ENCODE measurements around the gene PRTG.
"Not testable (repeated sequence)": the region's sequence is repeated elsewhere in the genome, so short reads cannot be mapped to it uniquely, and the experiment has no call there.

Gene PRTG

GRCh38 chr15:55742927-55743728, at the start of gene PRTG:
Gene PRTG, minus strand, starts transcription at chr15:55743152. Its CDS starts 221 bp downstream, at chr15:55742931.
- DNase-seq (ENCODE audit: extremely low read depth, low read depth), result no peak
- no peak for TF ChIP-seq CTCF (IDR thresholded peaks at IDR 0.05; ENCODE audit: low read depth, low read length, missing control alignments)
- H3K4me3 ChIP-seq (replicated peaks; ENCODE audit: low read depth, low read length), result peak within 1 kb of the TSS; percentile 58

- no peak for DNase-seq (ENCODE audit: extremely low read depth, low read depth)
- no peak overlapping the region for H3K4me3 ChIP-seq (replicated peaks; ENCODE audit: low read depth, low read length)
- no peak for TF ChIP-seq CTCF (IDR thresholded peaks at IDR 0.05; ENCODE audit: low read depth, low read length, missing control alignments)
These were observed 48.8 kb upstream of the PRTG start for GRCh38 chr15:55791551-55792400.

GRCh38 chr15:55789066-55789660, 46.2 kb upstream of the PRTG start:
- peak; percentile 74 for TF ChIP-seq CTCF (IDR thresholded peaks at IDR 0.05; ENCODE audit: low read depth, low read length, missing control alignments)
- no peak for DNase-seq (ENCODE audit: extremely low read depth, low read depth)
- H3K4me3 ChIP-seq (replicated peaks; ENCODE audit: low read depth, low read length), result no peak overlapping the region

- no peak overlapping the region for H3K4me3 ChIP-seq (replicated peaks; ENCODE audit: low read depth, low read length)
- no peak for TF ChIP-seq CTCF (IDR thresholded peaks at IDR 0.05; ENCODE audit: low read depth, low read length, missing control alignments)
- no peak for DNase-seq (ENCODE audit: extremely low read depth, low read depth)
These were observed 43.4 kb upstream of the PRTG start for GRCh38 chr15:55786341-55786740.

GRCh38 chr15:55785593-55785992, 42.6 kb upstream of the PRTG start:
- not testable (repeated sequence) for H3K4me3 ChIP-seq (replicated peaks; ENCODE audit: low read depth, low read length); DNase-seq (ENCODE audit: extremely low read depth, low read depth)

GRCh38 chr15:55784286-55784685, 41.3 kb upstream of the PRTG start:
- no peak for TF ChIP-seq CTCF (IDR thresholded peaks at IDR 0.05; ENCODE audit: low read depth, low read length, missing control alignments)
- DNase-seq (ENCODE audit: extremely low read depth, low read depth), result no peak
- H3K4me3 ChIP-seq (replicated peaks; ENCODE audit: low read depth, low read length), result no peak overlapping the region

- TF ChIP-seq CTCF (IDR thresholded peaks at IDR 0.05; ENCODE audit: low read depth, low read length, missing control alignments), result no peak
- H3K4me3 ChIP-seq (replicated peaks; ENCODE audit: low read depth, low read length), result no peak overlapping the region
- peak; percentile 91 for DNase-seq (ENCODE audit: extremely low read depth, low read depth)
These were observed 39.9 kb upstream of the PRTG start for GRCh38 chr15:55782901-55783300.
